Epithelial cell of proximal tubule (primary cell): Measurements from ENCODE around the gene HBM. TPM values are rescaled to one million over a fixed set of nuclear protein-coding genes. Genes with fewer than 3 reads are reported as not detected.

Experiments used
- DNase-seq: peaks from one replicate; pipeline ENCODE4 v3.0.0-alpha.2; 2011; ENCODE audit warnings: low read depth
- H3K4me3 ChIP-seq: 2 replicates; pipeline ENCODE4 v1.5.1; 2011; ENCODE audit warnings: low read depth, mild to moderate bottlenecking, low read length
- total RNA-seq: library from RNA; depleted of rRNA; stranded (reverse); fragments of >200 nt; gene quantifications from 2 replicates; pipeline ENCODE4 v1.2.3, GENCODE V29; 2015
- TF ChIP-seq, protein P1 (sequence below): conservative IDR thresholded peaks from 2 replicates; pipeline ENCODE4 v1.5.1; 2012; ENCODE audit warnings: low read depth, mild to moderate bottlenecking, low read length

HBM gene, protein sequence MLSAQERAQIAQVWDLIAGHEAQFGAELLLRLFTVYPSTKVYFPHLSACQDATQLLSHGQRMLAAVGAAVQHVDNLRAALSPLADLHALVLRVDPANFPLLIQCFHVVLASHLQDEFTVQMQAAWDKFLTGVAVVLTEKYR
- not detected in 2 replicates for total RNA-seq

DNA sequence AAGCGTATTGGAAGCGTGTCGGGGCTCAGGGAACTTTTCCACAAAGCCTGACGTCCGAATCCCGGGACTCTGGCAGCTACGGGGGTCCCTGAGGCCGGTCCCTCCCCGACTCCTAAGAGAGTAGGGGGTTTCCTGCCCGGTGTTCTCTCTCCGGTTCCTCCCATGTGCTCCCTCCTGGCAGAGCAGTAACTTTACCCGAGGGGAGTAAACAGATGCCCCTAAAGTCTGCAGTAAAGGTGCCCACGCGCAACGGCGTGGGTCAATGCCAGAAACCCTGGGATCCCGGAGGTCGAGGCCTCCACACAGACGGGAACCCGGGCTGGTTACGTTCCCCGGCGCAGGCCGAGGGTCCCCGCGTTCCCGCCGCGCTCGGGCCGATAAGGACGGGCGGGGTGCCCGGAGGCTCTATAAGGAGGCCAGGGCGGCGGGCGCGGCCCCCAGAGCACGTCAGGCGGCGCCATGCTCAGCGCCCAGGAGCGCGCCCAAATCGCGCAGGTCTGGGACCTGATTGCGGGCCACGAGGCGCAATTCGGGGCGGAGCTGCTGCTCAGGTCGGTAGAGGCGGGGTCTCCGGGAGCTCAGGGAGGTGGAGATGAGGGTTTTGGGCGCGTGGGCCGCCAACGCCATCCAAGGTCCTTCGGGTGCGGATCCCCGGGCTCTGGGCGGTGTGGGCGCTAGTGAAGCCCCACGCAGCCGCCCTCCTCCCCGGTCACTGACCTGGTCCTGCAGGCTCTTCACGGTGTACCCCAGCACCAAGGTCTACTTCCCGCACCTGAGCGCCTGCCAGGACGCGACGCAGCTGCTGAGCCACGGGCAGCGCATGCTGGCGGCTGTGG, at the start of gene HBM:
Gene HBM, plus strand, starts transcription at position 440 of the 836 bp plus-strand sequence. Its CDS starts 20 bp downstream, at position 460.
- DNase-seq = no peak
- TF ChIP-seq, protein P1, sequence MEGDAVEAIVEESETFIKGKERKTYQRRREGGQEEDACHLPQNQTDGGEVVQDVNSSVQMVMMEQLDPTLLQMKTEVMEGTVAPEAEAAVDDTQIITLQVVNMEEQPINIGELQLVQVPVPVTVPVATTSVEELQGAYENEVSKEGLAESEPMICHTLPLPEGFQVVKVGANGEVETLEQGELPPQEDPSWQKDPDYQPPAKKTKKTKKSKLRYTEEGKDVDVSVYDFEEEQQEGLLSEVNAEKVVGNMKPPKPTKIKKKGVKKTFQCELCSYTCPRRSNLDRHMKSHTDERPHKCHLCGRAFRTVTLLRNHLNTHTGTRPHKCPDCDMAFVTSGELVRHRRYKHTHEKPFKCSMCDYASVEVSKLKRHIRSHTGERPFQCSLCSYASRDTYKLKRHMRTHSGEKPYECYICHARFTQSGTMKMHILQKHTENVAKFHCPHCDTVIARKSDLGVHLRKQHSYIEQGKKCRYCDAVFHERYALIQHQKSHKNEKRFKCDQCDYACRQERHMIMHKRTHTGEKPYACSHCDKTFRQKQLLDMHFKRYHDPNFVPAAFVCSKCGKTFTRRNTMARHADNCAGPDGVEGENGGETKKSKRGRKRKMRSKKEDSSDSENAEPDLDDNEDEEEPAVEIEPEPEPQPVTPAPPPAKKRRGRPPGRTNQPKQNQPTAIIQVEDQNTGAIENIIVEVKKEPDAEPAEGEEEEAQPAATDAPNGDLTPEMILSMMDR = no peak
- H3K4me3 ChIP-seq = peak within 1 kb of the TSS; percentile 6

DNA sequence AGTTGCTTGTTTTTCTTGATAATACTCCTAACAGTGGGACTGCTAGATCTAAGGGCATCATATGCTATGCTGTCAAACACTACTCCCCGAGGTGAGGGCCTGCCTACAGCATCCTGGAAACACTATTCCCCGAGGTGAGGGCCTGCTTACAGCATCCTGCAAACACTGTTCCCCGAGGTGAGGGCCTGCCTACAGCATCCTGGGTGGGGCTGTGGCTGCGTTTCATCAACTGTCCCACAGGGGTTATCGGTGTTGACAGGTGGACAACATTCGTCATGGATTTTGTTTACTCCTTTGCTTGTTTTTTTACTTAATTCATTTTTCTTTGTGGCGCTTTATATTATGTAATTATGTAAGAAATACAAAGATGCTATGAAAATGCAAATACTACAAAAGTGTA, 49.8 kb upstream of the HBM start:
- DNase-seq = no peak
- TF ChIP-seq, protein P1 = no peak
- no peak overlapping the region for H3K4me3 ChIP-seq

DNA sequence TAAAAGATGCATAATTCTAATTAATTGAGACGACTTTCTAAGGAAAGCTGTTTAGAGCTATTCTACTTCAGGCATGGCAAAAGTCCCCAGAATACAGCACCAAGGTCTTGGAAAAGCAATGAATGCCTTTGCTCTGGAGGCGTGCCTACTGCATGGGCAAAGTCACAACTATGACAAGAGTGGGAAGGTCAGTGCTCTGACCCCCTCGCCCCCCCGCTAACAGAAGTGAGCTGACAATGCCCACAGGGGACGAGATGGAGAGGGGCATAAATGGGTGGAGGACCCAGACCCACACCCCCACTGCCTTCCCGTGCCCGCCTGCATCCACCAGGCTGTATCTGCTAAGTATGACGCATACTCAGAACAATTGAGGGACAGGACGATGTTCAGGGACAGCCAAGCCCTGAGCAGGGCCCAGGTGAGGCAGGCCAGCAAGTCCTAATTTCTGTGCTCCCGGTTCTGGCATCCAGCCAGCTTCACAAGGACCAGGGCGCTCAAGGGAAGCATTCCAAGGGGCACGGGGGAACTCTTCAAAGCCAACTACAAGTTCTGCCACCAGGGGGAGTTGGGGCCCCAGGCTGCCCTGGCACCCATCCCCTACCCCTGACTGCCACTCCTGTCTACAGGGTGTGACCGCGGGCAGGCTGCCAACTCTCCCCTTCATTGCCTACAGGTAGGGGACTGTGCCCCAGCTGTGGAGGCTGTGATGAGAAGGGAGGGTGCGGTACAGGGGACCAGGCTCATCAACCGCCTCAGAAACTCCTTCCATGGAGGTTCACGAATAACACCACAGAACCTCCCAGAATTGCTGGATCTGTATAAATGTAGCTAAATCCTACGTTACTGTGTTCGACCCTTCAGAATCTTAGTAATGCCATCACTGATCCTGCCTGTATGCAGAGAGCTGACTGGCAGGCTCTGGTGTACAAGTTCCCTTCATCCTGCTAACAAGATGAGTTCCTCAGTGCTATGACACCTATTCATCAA, 48.1 kb upstream of the HBM start:
- TF ChIP-seq, protein P1 = peak; percentile 83
- H3K4me3 ChIP-seq = no peak overlapping the region
- no peak for DNase-seq

DNA sequence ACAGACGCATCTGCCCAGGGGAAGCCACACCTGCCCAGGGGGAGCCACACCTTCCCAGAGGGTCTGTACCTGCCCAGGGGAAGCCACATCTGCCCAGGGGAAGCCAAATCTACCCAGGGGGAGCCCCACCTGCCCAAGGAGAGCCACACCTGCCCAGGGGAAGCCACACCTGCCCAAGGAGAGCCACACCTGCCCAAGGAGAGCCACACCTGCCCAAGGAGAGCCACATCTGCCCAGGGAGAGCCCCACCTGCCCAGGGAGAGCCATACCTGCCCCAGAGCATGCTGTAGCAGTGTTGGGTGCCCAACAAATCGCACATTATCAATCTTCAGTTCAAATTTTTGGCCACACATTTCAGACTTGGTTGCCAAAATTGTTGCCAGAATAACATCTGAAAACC, 46.9 kb upstream of the HBM start:
- no peak overlapping the region for H3K4me3 ChIP-seq
- TF ChIP-seq, protein P1 = no peak
- DNase-seq = no peak

DNA sequence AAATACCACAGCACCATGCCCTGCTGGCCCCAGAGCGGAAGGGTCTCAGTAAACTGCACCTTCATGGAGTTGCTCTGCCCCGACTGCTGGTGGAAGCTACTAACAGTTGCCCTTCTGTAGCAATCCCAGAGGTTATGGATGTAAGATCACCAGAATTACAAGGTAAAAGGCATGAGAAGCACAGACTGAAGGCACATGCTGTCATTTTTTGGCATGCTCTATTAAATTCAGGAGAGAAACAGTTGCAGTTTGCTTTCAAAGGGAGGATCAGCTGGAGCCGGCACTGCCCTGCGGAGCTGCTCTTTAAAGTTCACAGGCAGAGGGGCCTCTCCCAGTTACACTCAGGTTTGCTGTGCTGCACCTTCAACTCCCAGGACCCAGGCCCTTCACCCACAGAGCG, 46.5 kb upstream of the HBM start:
- DNase-seq = no peak
- TF ChIP-seq, protein P1 = no peak
- no peak overlapping the region for H3K4me3 ChIP-seq

DNA sequence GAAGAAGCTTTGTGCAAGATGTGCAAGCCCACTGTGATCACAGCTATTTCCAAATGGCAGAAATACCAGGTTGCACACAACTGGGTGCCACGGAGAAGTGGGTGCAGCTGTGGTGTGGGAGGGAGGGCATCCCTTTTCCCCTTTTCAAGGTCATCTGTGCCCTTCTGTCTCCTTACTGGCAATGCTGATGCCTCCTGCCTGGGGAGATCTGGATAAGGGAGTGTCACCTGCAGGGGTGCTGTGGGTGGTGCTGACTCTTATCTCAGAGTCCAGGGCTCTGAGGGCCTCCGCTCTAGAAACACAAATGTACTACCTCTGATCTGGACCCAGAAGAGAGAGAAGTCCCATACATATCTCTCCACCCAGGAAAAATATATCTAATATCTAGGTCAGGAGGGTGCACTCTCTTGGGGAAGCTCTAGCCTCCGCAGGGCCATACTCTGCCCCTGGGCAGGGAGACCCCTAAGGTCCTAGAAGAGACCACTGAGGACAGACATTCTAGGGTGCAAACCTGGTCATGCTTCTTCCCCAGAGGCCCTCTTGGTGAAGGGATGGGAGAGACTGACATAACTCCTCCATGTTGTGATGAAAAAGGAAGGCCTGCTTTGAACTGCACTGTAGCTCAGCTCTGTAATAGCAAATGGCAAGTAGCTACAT, 45.8 kb upstream of the HBM start:
- no peak overlapping the region for H3K4me3 ChIP-seq
- DNase-seq = no peak
- TF ChIP-seq, protein P1 = no peak
